Stimulated activated CD8-positive, alpha-beta memory T cell treated with anti-CD3 and anti-CD28 coated beads, Interleukin-4, amount 100 ng/mL, for 4 hours (primary cell): ENCODE data around the gene PIP4K2B.
A peak's percentile ranks its signal among the peaks of the same experiment; 100 is the strongest.
"Not testable (repeated sequence)": the region's sequence is repeated elsewhere in the genome, so short reads cannot be mapped to it uniquely, and the experiment has no call there.

Source experiments
- DNase-seq, 2 donors: peaks; one replicate each; pipeline ENCODE4 v3.0.0-alpha.2; 2020; ENCODE audit warnings: low read depth in 2 of 2, low spot score in 1 of 2

PIP4K2B gene

GRCh38 chr17:38730526-38731379, 68.6 kb downstream of the PIP4K2B start:
- DNase-seq: no peak

- peak; percentile 62 to 76 for DNase-seq
These were observed 69.3 kb downstream of the PIP4K2B start, which contains the start of gene CISD3 for GRCh38 chr17:38729886-38730525. Gene CISD3, plus strand, starts transcription at chr17:38730341. Its CDS starts 18 bp downstream, at chr17:38730359.

- DNase-seq: no peak
These were observed 69.9 kb downstream of the PIP4K2B start for GRCh38 chr17:38729368-38729885.

GRCh38 chr17:38728290-38728831, 71.0 kb downstream of the PIP4K2B start:
- peak in 1 of 2 donors; percentile 68 for DNase-seq

- DNase-seq: peak; percentile 56 to 73
These were observed 71.6 kb downstream of the PIP4K2B start for GRCh38 chr17:38727736-38728135.

- DNase-seq: not testable (repeated sequence)
These were observed 73.2 kb downstream of the PIP4K2B start for GRCh38 chr17:38726145-38726544.

GRCh38 chr17:38725066-38725465, 74.3 kb downstream of the PIP4K2B start:
- no peak for DNase-seq

GRCh38 chr17:38724337-38724988, 74.9 kb downstream of the PIP4K2B start:
- DNase-seq: no peak

- DNase-seq: no peak
These were observed 77.6 kb downstream of the PIP4K2B start for GRCh38 chr17:38721802-38722201.

GRCh38 chr17:38720941-38721340, 78.4 kb downstream of the PIP4K2B start:
- DNase-seq: no peak

GRCh38 chr17:38719943-38720641, 79.3 kb downstream of the PIP4K2B start:
- no peak for DNase-seq

GRCh38 chr17:38719289-38719942, 79.9 kb downstream of the PIP4K2B start:
- no peak for DNase-seq

GRCh38 chr17:38717139-38717745, 82.1 kb downstream of the PIP4K2B start:
- DNase-seq: no peak

- no peak for DNase-seq
These were observed 82.9 kb downstream of the PIP4K2B start for GRCh38 chr17:38716368-38717005.
